CD14-positive monocyte (primary cell): ENCODE data around the gene CDC26. TPM values are rescaled to one million over a fixed set of nuclear protein-coding genes. Genes with fewer than 3 reads are reported as not detected.
A peak's percentile ranks its signal among the peaks of the same experiment; 100 is the strongest.

Source experiments
- DNase-seq, 3 donors: peaks; one replicate each; pipeline ENCODE4 v3.0.0-alpha.2; 2011 to 2022
- H2AFZ ChIP-seq: 2 replicates; pipeline ENCODE4 v1.6.0; 2012; ENCODE audit warnings: mild to moderate bottlenecking, low read depth, low read length, inconsistent platforms; ENCODE audit not compliant: insufficient read depth, poor library complexity, severe bottlenecking
- H3K27ac ChIP-seq, 2 donors: 1 replicate in 1 of 2; 2 replicates in 1 of 2; pipeline ENCODE4 v1.5.1; 2012 to 2013; ENCODE audit warnings: low read length in 2 of 2, control low read depth in 1 of 2, inconsistent platforms in 1 of 2, low read depth in 1 of 2, mild to moderate bottlenecking in 1 of 2
- H3K27me3 ChIP-seq, 2 donors: one replicate each; pipeline versions ENCODE4 v1.6.0 to v1.6.1; 2011 to 2013; ENCODE audit warnings: low read length in 2 of 2; ENCODE audit not compliant: control insufficient read depth in 2 of 2, insufficient read depth in 2 of 2
- H3K36me3 ChIP-seq, 2 donors: replicated peaks in 1 of 2; 1 replicate in 1 of 2; 2 replicates in 1 of 2; pipeline versions ENCODE4 v1.5.1 to v1.6.1; 2012 to 2013; ENCODE audit warnings: low read length in 2 of 2, control low read depth in 1 of 2, inconsistent platforms in 1 of 2, mild to moderate bottlenecking in 1 of 2; ENCODE audit not compliant: insufficient read depth in 2 of 2, control insufficient read depth in 1 of 2
- H3K4me1 ChIP-seq, 2 donors: 1 replicate in 1 of 2; 2 replicates in 1 of 2; pipeline versions ENCODE4 v1.5.1 to v1.6.1; 2012 to 2013; ENCODE audit warnings: low read length in 2 of 2, control low read depth in 1 of 2, inconsistent platforms in 1 of 2, mild to moderate bottlenecking in 1 of 2, moderate library complexity in 1 of 2; ENCODE audit not compliant: insufficient read depth in 2 of 2, control insufficient read depth in 1 of 2
- H3K4me2 ChIP-seq: replicated peaks from 2 replicates; pipeline ENCODE3; 2012; ENCODE audit warnings: low read length, moderate library complexity, mild to moderate bottlenecking; ENCODE audit not compliant: poor library complexity, severe bottlenecking; ENCODE audit errors: extremely low read depth
- H3K4me3 ChIP-seq, 3 experiments: fragments of 200-600 bp in 1 of 3; sonication (generic) in 1 of 3; replicated peaks in 1 of 3; 1 replicate in 2 of 3; 2 replicates in 1 of 3; pipeline ENCODE4 v1.5.1; 2011 to 2013; ENCODE audit warnings: low read length in 3 of 3, mild to moderate bottlenecking in 3 of 3, control low read depth in 2 of 3, low read depth in 2 of 3, inconsistent platforms in 1 of 3, moderate library complexity in 1 of 3
- H3K79me2 ChIP-seq: 2 replicates; pipeline ENCODE4 v1.6.0; 2012; ENCODE audit warnings: mild to moderate bottlenecking, control low read depth, inconsistent platforms, low read length, moderate library complexity; ENCODE audit not compliant: insufficient read depth
- H3K9ac ChIP-seq: 2 replicates; pipeline ENCODE4 v1.6.0; 2017; ENCODE audit warnings: low read length, mild to moderate bottlenecking; ENCODE audit not compliant: insufficient read depth, poor library complexity, severe bottlenecking
- H3K9me3 ChIP-seq, 2 donors: replicated peaks in 1 of 2; 1 replicate in 1 of 2; 2 replicates in 1 of 2; pipeline versions ENCODE4 v1.5.1 to v1.6.1; 2012 to 2013; ENCODE audit warnings: low read length in 2 of 2, control low read depth in 1 of 2; ENCODE audit not compliant: control insufficient read depth in 1 of 2, insufficient read depth in 1 of 2
- H4K20me1 ChIP-seq: 2 replicates; pipeline ENCODE4 v1.6.0; 2012; ENCODE audit warnings: mild to moderate bottlenecking, low read length, control low read depth, moderate library complexity; ENCODE audit not compliant: insufficient read depth
- H3K27ac Mint-ChIP-seq, 7 donors: one replicate each; pipeline ENCODE4 v1.8.0; 2020; ENCODE audit warnings: mild to moderate bottlenecking in 7 of 7, mixed read lengths in 7 of 7, moderate library complexity in 6 of 7, inconsistent platforms in 2 of 7
- H3K27me3 Mint-ChIP-seq, 3 donors: one replicate each; pipeline ENCODE4 v1.8.0; 2021 to 2022; ENCODE audit warnings: low read depth in 3 of 3, mild to moderate bottlenecking in 3 of 3, mixed read lengths in 3 of 3, moderate library complexity in 3 of 3, inconsistent platforms in 1 of 3
- H3K36me3 Mint-ChIP-seq, 2 donors: one replicate each; pipeline ENCODE4 v1.8.0; 2020; ENCODE audit warnings: mixed read lengths in 2 of 2, inconsistent platforms in 1 of 2, mild to moderate bottlenecking in 1 of 2
- H3K4me1 Mint-ChIP-seq: one replicate; pipeline ENCODE4 v1.8.0; 2020; ENCODE audit warnings: mild to moderate bottlenecking, mixed read lengths
- H3K4me3 Mint-ChIP-seq, 2 donors: one replicate each; pipeline ENCODE4 v1.8.0; 2020; ENCODE audit warnings: mild to moderate bottlenecking in 2 of 2, mixed read lengths in 2 of 2, moderate library complexity in 1 of 2
- H3K9me3 Mint-ChIP-seq, 7 donors: one replicate each; pipeline ENCODE4 v1.8.0; 2020 to 2022; ENCODE audit warnings: mixed read lengths in 7 of 7, mild to moderate bottlenecking in 6 of 7, moderate library complexity in 6 of 7, inconsistent platforms in 2 of 7
- WGBS: methylation state at CpG from one replicate; pipeline ENCODE4 v1.1.5; 2013; ENCODE audit warnings: missing lambda C conversion rate; ENCODE audit not compliant: insufficient coverage; 5-methylcytosine and 5-hydroxymethylcytosine counted together
- intact Hi-C, 2 donors: fragments of 100-400 bp; cut with micrococcal nuclease; formaldehyde crosslinking; loops; one replicate each; pipeline versions ENCODE4 v1.15.0 to v1.15.1; 2023
- polyA plus RNA-seq, 3 donors: library from polyadenylated mRNA; depleted of rRNA in 1 of 3; unstranded in 2 of 3; stranded (reverse) in 1 of 3; fragments of 300-500 nt in 2 of 3; fragments of >200 nt in 1 of 3; fragmentation: Illumina TruSeq in 2 of 3; gene quantifications; 1 replicate in 2 of 3; 2 replicates in 1 of 3; pipeline ENCODE4 v1.2.3, GENCODE V29; 2012 to 2021
- TF ChIP-seq, protein P1 (sequence below): fragments of 200-600 bp; IDR thresholded peaks from one replicate; pipeline ENCODE4 v1.8.0; 2022; ENCODE audit warnings: antibody characterized with exemption, mild to moderate bottlenecking

The CDC26 gene
- polyA plus RNA-seq, 3 donors = 17.9 to 87.8 (median 77.8) TPM

- Mint-ChIP-seq H3K27me3 (peaks cover 0 to 3% (median 0%) of the 10 kb centered on the region in 3 donors), H3K9me3 (peaks cover 0 to 8% (median 0%) of the 10 kb centered on the region in 7 donors), H3K27ac (peak overlapping the region in 2 of 7 donors; percentile 7 to 33), H3K4me1 (peaks cover 8% of the 10 kb centered on the region), H3K4me3 (no peak overlapping the region), H3K36me3 (peaks cover 12 to 21% of the 10 kb centered on the region in 2 donors)
- Histone ChIP-seq H3K9ac (no peak overlapping the region), H3K27ac (no peak overlapping the region), H3K4me1 (peaks cover 0 to 8% of the 10 kb centered on the region in 2 donors), H4K20me1 (peaks cover 32% of the 10 kb centered on the region), H3K4me3 (no peak overlapping the region), H3K9me3 (peaks cover 0 to 3% of the 10 kb centered on the region in 2 donors), H3K79me2 (peaks cover 8% of the 10 kb centered on the region), H3K36me3 (peaks cover 0 to 2% of the 10 kb centered on the region in 2 donors), H3K4me2 (no peak overlapping the region), H3K27me3 (no peaks in the 10 kb centered on the region), H2AFZ (no peak overlapping the region)
- DNase-seq = no peak
- WGBS = 83% methylated on average over 3 of the region's 4 CpGs
- intact Hi-C loops = no loop called here
- TF ChIP-seq, protein P1, sequence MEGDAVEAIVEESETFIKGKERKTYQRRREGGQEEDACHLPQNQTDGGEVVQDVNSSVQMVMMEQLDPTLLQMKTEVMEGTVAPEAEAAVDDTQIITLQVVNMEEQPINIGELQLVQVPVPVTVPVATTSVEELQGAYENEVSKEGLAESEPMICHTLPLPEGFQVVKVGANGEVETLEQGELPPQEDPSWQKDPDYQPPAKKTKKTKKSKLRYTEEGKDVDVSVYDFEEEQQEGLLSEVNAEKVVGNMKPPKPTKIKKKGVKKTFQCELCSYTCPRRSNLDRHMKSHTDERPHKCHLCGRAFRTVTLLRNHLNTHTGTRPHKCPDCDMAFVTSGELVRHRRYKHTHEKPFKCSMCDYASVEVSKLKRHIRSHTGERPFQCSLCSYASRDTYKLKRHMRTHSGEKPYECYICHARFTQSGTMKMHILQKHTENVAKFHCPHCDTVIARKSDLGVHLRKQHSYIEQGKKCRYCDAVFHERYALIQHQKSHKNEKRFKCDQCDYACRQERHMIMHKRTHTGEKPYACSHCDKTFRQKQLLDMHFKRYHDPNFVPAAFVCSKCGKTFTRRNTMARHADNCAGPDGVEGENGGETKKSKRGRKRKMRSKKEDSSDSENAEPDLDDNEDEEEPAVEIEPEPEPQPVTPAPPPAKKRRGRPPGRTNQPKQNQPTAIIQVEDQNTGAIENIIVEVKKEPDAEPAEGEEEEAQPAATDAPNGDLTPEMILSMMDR = no peak
Measured at GRCh38 chr9:113245894-113246293, 29.5 kb downstream of the CDC26 start.

DNA sequence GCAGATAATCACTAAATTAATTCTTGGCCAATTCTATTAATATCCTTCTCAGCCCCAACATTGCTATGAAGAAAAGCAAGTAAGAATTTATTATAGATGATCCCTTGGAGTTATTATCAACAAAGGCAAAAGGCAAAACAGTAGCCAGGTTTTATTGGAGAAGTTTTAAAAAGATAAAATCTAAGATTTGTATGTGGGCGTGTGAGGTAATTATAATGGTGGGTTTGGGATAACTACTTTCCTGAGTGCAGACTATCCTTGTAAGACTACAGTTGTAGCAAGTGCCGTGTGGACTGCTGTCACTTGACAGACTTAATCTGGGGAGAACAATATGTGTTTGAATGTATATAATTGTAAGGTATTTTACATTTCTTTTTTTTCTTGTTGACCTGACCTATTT is 30.8 kb downstream of the CDC26 start:
- Mint-ChIP-seq H3K4me3 (no peak overlapping the region), H3K36me3 (peaks cover 11 to 18% of the 10 kb centered on the region in 2 donors), H3K9me3 (peaks cover 0 to 5% (median 0%) of the 10 kb centered on the region in 7 donors), H3K4me1 (peaks cover 10% of the 10 kb centered on the region), H3K27me3 (peaks cover 0 to 4% (median 0%) of the 10 kb centered on the region in 3 donors), H3K27ac (peak overlapping the region in 1 of 7 donors; percentile 26)
- intact Hi-C loops = no loop called here
- H3K9me3 ChIP-seq = no peaks in the 10 kb centered on the region
- TF ChIP-seq, protein P1 = no peak
- peaks cover 0 to 8% of the 10 kb centered on the region in 2 donors for H3K4me1 ChIP-seq
- no peak overlapping the region for H3K4me2 ChIP-seq
- no peak overlapping the region for H3K27ac ChIP-seq
- no peak overlapping the region for H2AFZ ChIP-seq
- DNase-seq = no peak
- H3K36me3 ChIP-seq = no peaks in the 10 kb centered on the region
- H3K27me3 ChIP-seq = no peaks in the 10 kb centered on the region
- H3K4me3 ChIP-seq = no peak overlapping the region
- H4K20me1 ChIP-seq = peaks cover 32% of the 10 kb centered on the region
- no peak overlapping the region for H3K9ac ChIP-seq
- peaks cover 15% of the 10 kb centered on the region for H3K79me2 ChIP-seq
- 100% methylated on average over 1 of the region's 2 CpGs for WGBS
